ENCODE measurements around the gene FKBP8. TPM values are rescaled to one million over a fixed set of nuclear protein-coding genes. Genes with fewer than 3 reads are reported as not detected.

Gene FKBP8
- total RNA-seq, 1 experiment from 2014 or later = 261 TPM

DNA sequence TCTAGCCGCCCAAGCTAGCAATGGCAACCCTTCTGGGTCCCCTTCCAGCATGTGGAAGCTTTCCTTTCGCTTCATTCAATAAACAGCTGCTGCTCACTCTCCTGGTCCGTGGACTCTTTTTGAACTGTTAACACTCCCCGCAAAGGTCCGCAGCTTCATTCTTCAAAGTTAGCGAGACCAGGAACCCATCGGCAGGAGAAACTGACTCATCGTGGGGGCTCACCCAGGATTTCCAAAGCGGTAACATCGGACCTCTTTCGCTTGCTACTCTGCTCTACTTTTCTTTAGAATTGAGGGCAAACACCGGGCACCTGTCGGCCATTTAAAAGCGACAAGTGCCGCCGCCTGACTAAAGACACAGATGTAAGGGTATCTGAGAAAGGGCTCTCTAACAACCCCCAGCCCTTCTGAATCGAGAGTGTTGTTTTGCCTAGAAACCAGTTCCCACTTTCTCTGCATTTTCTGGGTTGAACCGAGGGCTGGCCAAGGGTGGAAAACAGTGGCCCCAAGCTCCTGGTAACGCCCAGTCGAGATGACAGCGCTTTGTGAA, 34.1 kb upstream of the FKBP8 start:
- Histone ChIP-seq H3K4me1 (ENCODE audit: control insufficient read depth in 1 of 2, insufficient read depth in 2 of 2, low read length in 2 of 2) (peaks cover 4 to 12% of the 10 kb centered on the region in 2 experiments; a peak in 3 of 4 replicates), H2AFZ (ENCODE audit: low read depth, low read length, poor library complexity, severe bottlenecking) (no peak overlapping the region), H3K27me3 (ENCODE audit: insufficient read depth, low read length) (no peaks in the 10 kb centered on the region), H4K20me1 (ENCODE audit: insufficient read depth) (peaks cover 16% of the 10 kb centered on the region; the same call in 1 of the 2 replicates), H3K27ac (ENCODE audit: low read depth, low read length) (no peak overlapping the region), H3K9me3 (ENCODE audit: control insufficient read depth in 1 of 2, insufficient read depth in 1 of 2, low read depth in 1 of 2, low read length in 2 of 2) (no peaks in the 10 kb centered on the region), H3K9ac (ENCODE audit: low read length) (no peak overlapping the region), H3K9me2 (ENCODE audit: insufficient read depth) (no peaks in the 10 kb centered on the region), H3K36me3 (ENCODE audit: control insufficient read depth in 1 of 2, insufficient read depth in 2 of 2, low read length in 2 of 2) (peaks cover 26 to 53% of the 10 kb centered on the region in 2 experiments), H3K79me2 (ENCODE audit: insufficient read depth, low read length) (peaks cover 31% of the 10 kb centered on the region), H3K4me3 (replicated peaks in 1 of 2; ENCODE audit: low read depth in 1 of 2, low read length in 2 of 2) (no peak overlapping the region), H3K4me2 (ENCODE audit: low read length) (no peak overlapping the region)
- intact Hi-C loops (cut with micrococcal nuclease) = no loop called here
- RAD21 ChIA-PET (ENCODE audit: low non-redundant PET in 1 of 2, low total read pairs in 2 of 2, uncharacterized antibody in 2 of 2, unreplicated experiment in 2 of 2) = no interaction called here
- BruUV-seq (replicated peaks) = no TSS peak
- no peak for DNase-seq (ENCODE audit: low read depth, low spot score)
- CTCF ChIA-PET = interaction anchor here (0.8 kb wide), 1 partner anchor 12 kb away, joined by 3 read pairs; no protein-coding TSS in a partner anchor
- no peak for TF ChIP-seq SIN3A (IDR thresholded peaks at IDR 0.05; ENCODE audit: low read depth)
- TF ChIP-seq, protein P1, sequence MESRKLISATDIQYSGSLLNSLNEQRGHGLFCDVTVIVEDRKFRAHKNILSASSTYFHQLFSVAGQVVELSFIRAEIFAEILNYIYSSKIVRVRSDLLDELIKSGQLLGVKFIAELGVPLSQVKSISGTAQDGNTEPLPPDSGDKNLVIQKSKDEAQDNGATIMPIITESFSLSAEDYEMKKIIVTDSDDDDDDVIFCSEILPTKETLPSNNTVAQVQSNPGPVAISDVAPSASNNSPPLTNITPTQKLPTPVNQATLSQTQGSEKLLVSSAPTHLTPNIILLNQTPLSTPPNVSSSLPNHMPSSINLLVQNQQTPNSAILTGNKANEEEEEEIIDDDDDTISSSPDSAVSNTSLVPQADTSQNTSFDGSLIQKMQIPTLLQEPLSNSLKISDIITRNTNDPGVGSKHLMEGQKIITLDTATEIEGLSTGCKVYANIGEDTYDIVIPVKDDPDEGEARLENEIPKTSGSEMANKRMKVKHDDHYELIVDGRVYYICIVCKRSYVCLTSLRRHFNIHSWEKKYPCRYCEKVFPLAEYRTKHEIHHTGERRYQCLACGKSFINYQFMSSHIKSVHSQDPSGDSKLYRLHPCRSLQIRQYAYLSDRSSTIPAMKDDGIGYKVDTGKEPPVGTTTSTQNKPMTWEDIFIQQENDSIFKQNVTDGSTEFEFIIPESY (IDR thresholded peaks at IDR 0.05; ENCODE audit: extremely low read depth, insufficient replicate concordance, low read length) = no peak
- TF ChIP-seq, protein P2, sequence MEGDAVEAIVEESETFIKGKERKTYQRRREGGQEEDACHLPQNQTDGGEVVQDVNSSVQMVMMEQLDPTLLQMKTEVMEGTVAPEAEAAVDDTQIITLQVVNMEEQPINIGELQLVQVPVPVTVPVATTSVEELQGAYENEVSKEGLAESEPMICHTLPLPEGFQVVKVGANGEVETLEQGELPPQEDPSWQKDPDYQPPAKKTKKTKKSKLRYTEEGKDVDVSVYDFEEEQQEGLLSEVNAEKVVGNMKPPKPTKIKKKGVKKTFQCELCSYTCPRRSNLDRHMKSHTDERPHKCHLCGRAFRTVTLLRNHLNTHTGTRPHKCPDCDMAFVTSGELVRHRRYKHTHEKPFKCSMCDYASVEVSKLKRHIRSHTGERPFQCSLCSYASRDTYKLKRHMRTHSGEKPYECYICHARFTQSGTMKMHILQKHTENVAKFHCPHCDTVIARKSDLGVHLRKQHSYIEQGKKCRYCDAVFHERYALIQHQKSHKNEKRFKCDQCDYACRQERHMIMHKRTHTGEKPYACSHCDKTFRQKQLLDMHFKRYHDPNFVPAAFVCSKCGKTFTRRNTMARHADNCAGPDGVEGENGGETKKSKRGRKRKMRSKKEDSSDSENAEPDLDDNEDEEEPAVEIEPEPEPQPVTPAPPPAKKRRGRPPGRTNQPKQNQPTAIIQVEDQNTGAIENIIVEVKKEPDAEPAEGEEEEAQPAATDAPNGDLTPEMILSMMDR (IDR thresholded peaks at IDR 0.05 in 2 of 3, conservative IDR thresholded peaks at IDR 0.05 in 1 of 3; ENCODE audit: borderline replicate concordance in 1 of 3, insufficient read depth in 1 of 3, low read depth in 2 of 3, low read length in 2 of 3) = no peak
- no peak for TF ChIP-seq EZH2phosphoT487 (IDR thresholded peaks at IDR 0.05; ENCODE audit: borderline replicate concordance)
- TF ChIP-seq FOSL1 (IDR thresholded peaks at IDR 0.05; ENCODE audit: low read depth) = no peak
- no peak for TF ChIP-seq CEBPB (IDR thresholded peaks at IDR 0.05; ENCODE audit: low read depth)
- TF ChIP-seq EZH2 (IDR thresholded peaks at IDR 0.05) = no peak
- no peak for TF ChIP-seq POLR2A (IDR thresholded peaks at IDR 0.05; ENCODE audit: borderline replicate concordance, extremely low read depth, insufficient read depth, insufficient read length)
- no peak for TF ChIP-seq TCF7L2 (IDR thresholded peaks at IDR 0.05; ENCODE audit: borderline replicate concordance, extremely low read depth, insufficient read depth, insufficient read length)
- TF ChIP-seq, protein P3, sequence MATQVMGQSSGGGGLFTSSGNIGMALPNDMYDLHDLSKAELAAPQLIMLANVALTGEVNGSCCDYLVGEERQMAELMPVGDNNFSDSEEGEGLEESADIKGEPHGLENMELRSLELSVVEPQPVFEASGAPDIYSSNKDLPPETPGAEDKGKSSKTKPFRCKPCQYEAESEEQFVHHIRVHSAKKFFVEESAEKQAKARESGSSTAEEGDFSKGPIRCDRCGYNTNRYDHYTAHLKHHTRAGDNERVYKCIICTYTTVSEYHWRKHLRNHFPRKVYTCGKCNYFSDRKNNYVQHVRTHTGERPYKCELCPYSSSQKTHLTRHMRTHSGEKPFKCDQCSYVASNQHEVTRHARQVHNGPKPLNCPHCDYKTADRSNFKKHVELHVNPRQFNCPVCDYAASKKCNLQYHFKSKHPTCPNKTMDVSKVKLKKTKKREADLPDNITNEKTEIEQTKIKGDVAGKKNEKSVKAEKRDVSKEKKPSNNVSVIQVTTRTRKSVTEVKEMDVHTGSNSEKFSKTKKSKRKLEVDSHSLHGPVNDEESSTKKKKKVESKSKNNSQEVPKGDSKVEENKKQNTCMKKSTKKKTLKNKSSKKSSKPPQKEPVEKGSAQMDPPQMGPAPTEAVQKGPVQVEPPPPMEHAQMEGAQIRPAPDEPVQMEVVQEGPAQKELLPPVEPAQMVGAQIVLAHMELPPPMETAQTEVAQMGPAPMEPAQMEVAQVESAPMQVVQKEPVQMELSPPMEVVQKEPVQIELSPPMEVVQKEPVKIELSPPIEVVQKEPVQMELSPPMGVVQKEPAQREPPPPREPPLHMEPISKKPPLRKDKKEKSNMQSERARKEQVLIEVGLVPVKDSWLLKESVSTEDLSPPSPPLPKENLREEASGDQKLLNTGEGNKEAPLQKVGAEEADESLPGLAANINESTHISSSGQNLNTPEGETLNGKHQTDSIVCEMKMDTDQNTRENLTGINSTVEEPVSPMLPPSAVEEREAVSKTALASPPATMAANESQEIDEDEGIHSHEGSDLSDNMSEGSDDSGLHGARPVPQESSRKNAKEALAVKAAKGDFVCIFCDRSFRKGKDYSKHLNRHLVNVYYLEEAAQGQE (IDR thresholded peaks at IDR 0.05; ENCODE audit: low read depth) = no peak
- TF ChIP-seq JUND (IDR thresholded peaks at IDR 0.05) = no peak
- TF ChIP-seq YY1 (IDR thresholded peaks at IDR 0.05; ENCODE audit: extremely low read depth, insufficient replicate concordance, low read depth, low read length) = no peak
- no peak for TF ChIP-seq ELF1 (IDR thresholded peaks at IDR 0.05; ENCODE audit: borderline replicate concordance, low read depth)
- TF ChIP-seq, protein P4, sequence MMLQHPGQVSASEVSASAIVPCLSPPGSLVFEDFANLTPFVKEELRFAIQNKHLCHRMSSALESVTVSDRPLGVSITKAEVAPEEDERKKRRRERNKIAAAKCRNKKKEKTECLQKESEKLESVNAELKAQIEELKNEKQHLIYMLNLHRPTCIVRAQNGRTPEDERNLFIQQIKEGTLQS (IDR thresholded peaks at IDR 0.05) = no peak
- ATAC-seq = no peak
- POLR2A ChIA-PET = interaction anchor here (1.0 kb wide), 1 partner anchor 12 kb away, joined by 4 read pairs; no protein-coding TSS in a partner anchor
